IMR-90 (cell line): Measurements from ENCODE around the gene PTPRN2. TPM values are rescaled to one million over a fixed set of nuclear protein-coding genes. Genes with fewer than 3 reads are reported as not detected.

Source experiments
- ATAC-seq: fragments of 200-7000 bp; cut with Tn5 transposase; 2 replicates; pipeline ENCODE4 v1.9.1; 2020; ENCODE audit warnings: low read depth, mild to moderate bottlenecking, moderate library complexity
- BruUV-seq: library from RNA; stranded (reverse); fragments of 400-500 nt; replicated peaks from 2 replicates; lab custom pipeline; 2021; lab: Mats Ljungman, UMichigan
- CTCF ChIA-PET: fragments of 300-600 bp; formaldehyde crosslinking; extraction: SDS; loops from one replicate; lab custom pipeline; 2021; ENCODE audit warnings: antibody characterized with exemption; lab: Yijun Ruan, JAX
- POLR2A ChIA-PET: fragments of 300-600 bp; sonication (Branson Sonifier 250); formaldehyde crosslinking; loops from one replicate; lab custom pipeline; 2022; ENCODE audit warnings: antibody characterized with exemption; ENCODE audit not compliant: unreplicated experiment; lab: Charles Lee
- DNase-seq: peaks from one replicate; pipeline ENCODE4 v3.0.0; 2013
- H2AFZ ChIP-seq: replicated peaks from 2 replicates; pipeline ENCODE3; 2013; ENCODE audit warnings: low read length, mild to moderate bottlenecking; ENCODE audit not compliant: poor library complexity
- H2AK5ac ChIP-seq: 2 replicates; pipeline ENCODE4 v1.6.1; 2013; ENCODE audit warnings: low read depth, low read length, inconsistent platforms
- H2AK9ac ChIP-seq: replicated peaks from 2 replicates; pipeline ENCODE3; 2013; ENCODE audit warnings: mild to moderate bottlenecking, low read depth, low read length, moderate library complexity; ENCODE audit not compliant: poor library complexity
- H2BK120ac ChIP-seq: 2 replicates; pipeline ENCODE4 v1.6.1; 2013; ENCODE audit warnings: low read depth, low read length, inconsistent platforms
- H2BK15ac ChIP-seq: 3 replicates; pipeline ENCODE4 v1.6.1; 2013; ENCODE audit warnings: low read depth, low read length, inconsistent platforms
- H2BK20ac ChIP-seq: 2 replicates; pipeline ENCODE4 v1.6.1; 2013; ENCODE audit warnings: low read depth, mild to moderate bottlenecking, inconsistent platforms, low read length, moderate library complexity
- H2BK5ac ChIP-seq: 2 replicates; pipeline ENCODE4 v1.6.1; 2013; ENCODE audit warnings: mild to moderate bottlenecking, low read depth, low read length, inconsistent platforms; ENCODE audit not compliant: poor library complexity, severe bottlenecking
- H3K14ac ChIP-seq: replicated peaks from 2 replicates; pipeline ENCODE4 v1.6.1; 2013; ENCODE audit warnings: low read depth, low read length, inconsistent platforms
- H3K18ac ChIP-seq: 2 replicates; pipeline ENCODE4 v1.6.1; 2013; ENCODE audit warnings: low read depth, low read length, control low read depth
- H3K23ac ChIP-seq: 2 replicates; pipeline ENCODE4 v1.6.1; 2013; ENCODE audit warnings: low read depth, low read length, inconsistent platforms
- H3K27ac ChIP-seq: 2 replicates; pipeline ENCODE4 v1.5.1; 2013; ENCODE audit warnings: mild to moderate bottlenecking, control low read depth, low read length; ENCODE audit not compliant: insufficient read depth
- H3K27me3 ChIP-seq: 2 replicates; pipeline ENCODE4 v1.6.1; 2013; ENCODE audit warnings: low read length; ENCODE audit not compliant: control insufficient read depth, insufficient read depth
- H3K36me3 ChIP-seq: 2 replicates; pipeline ENCODE4 v1.6.1; 2013; ENCODE audit warnings: low read length, mixed read lengths; ENCODE audit not compliant: control insufficient read depth, insufficient read depth
- H3K4ac ChIP-seq: 2 replicates; pipeline ENCODE4 v1.6.1; 2013; ENCODE audit warnings: low read depth, low read length, inconsistent platforms
- H3K4me1 ChIP-seq: 2 replicates; pipeline ENCODE4 v1.6.1; 2013; ENCODE audit warnings: low read length, mixed read lengths; ENCODE audit not compliant: control insufficient read depth, insufficient read depth
- H3K4me2 ChIP-seq: 2 replicates; pipeline ENCODE4 v1.6.1; 2013; ENCODE audit warnings: low read depth, mild to moderate bottlenecking, control low read depth, low read length, moderate library complexity
- H3K4me3 ChIP-seq: 2 replicates; pipeline ENCODE4 v1.5.1; 2013; ENCODE audit warnings: low read depth, mild to moderate bottlenecking, control low read depth, low read length, moderate library complexity; ENCODE audit not compliant: insufficient read depth
- H3K56ac ChIP-seq: 2 replicates; pipeline ENCODE4 v1.6.1; 2013; ENCODE audit warnings: low read length, inconsistent platforms; ENCODE audit not compliant: insufficient read depth; ENCODE audit errors: extremely low read depth
- H3K79me1 ChIP-seq, 2 experiments: 2 replicates each; pipeline ENCODE4 v1.6.1; 2013; ENCODE audit warnings: low read length in 2 of 2, inconsistent platforms in 1 of 2, low read depth in 1 of 2
- H3K9ac ChIP-seq: 2 replicates; pipeline ENCODE4 v1.6.1; 2013; ENCODE audit warnings: low read depth, low read length, control low read depth
- H3K9me1 ChIP-seq: 2 replicates; pipeline ENCODE4 v1.6.1; 2013; ENCODE audit warnings: low read length, inconsistent platforms; ENCODE audit not compliant: insufficient read depth
- H3K9me3 ChIP-seq: 2 replicates; pipeline ENCODE4 v1.6.1; 2013; ENCODE audit warnings: low read length; ENCODE audit not compliant: control insufficient read depth, insufficient read depth
- H4K20me1 ChIP-seq: 2 replicates; pipeline ENCODE4 v1.6.1; 2013; ENCODE audit warnings: low read length, inconsistent platforms; ENCODE audit not compliant: insufficient read depth
- H4K5ac ChIP-seq: 2 replicates; pipeline ENCODE4 v1.6.1; 2013; ENCODE audit warnings: mild to moderate bottlenecking, low read depth, low read length, control low read depth
- H4K8ac ChIP-seq, 2 experiments: 2 replicates each; pipeline ENCODE4 v1.6.1; 2013; ENCODE audit warnings: low read depth in 2 of 2, low read length in 2 of 2, control low read depth in 1 of 2, inconsistent platforms in 1 of 2
- H4K91ac ChIP-seq: 2 replicates; pipeline ENCODE4 v1.6.1; 2013; ENCODE audit warnings: low read depth, low read length, inconsistent platforms; ENCODE audit not compliant: insufficient read depth
- BHLHE40 ChIP-seq: fragments of 150-350 bp; IDR thresholded peaks from 2 replicates; pipeline ENCODE4 v1.6.1; 2016; ENCODE audit warnings: mild to moderate bottlenecking, low read depth, low read length
- CEBPB ChIP-seq: IDR thresholded peaks from 2 replicates; pipeline ENCODE4 v1.6.1; 2012; ENCODE audit warnings: low read depth, low read length, improper control_type of control experiment
- FOS ChIP-seq: fragments of 150-350 bp; IDR thresholded peaks from 2 replicates; pipeline ENCODE4 v1.6.1; 2016; ENCODE audit warnings: low read depth, low read length
- MAFK ChIP-seq: IDR thresholded peaks from 2 replicates; pipeline ENCODE4 v1.6.1; 2012; ENCODE audit warnings: low read depth, low read length, improper control_type of control experiment
- MXI1 ChIP-seq: IDR thresholded peaks from 2 replicates; pipeline ENCODE4 v1.6.1; 2012; ENCODE audit warnings: low read depth, mild to moderate bottlenecking, low read length, moderate library complexity, borderline replicate concordance
- NFE2L2 ChIP-seq: fragments of 150-350 bp; IDR thresholded peaks from 2 replicates; pipeline ENCODE4 v1.6.1; 2016; ENCODE audit warnings: low read depth, mild to moderate bottlenecking, low read length
- RAD21 ChIP-seq: IDR thresholded peaks from 2 replicates; pipeline ENCODE4 v1.6.1; 2012; ENCODE audit warnings: low read length, improper control_type of control experiment
- RCOR1 ChIP-seq: IDR thresholded peaks from 2 replicates; pipeline ENCODE4 v1.6.1; 2012; ENCODE audit warnings: mild to moderate bottlenecking, low read length, improper control_type of control experiment; ENCODE audit not compliant: insufficient replicate concordance
- WGBS, 2 experiments: methylation state at CpG; one replicate each; pipeline versions ENCODE4 v1.1.5 to v1.1.7; 2013; ENCODE audit warnings: missing lambda C conversion rate in 2 of 2; ENCODE audit not compliant: insufficient read length in 1 of 2; ENCODE audit errors: extremely low coverage in 2 of 2; 5-methylcytosine and 5-hydroxymethylcytosine counted together
- dilution Hi-C: fragments of 300-500 bp; cut with HindIII; formaldehyde crosslinking; loops from one replicate; pipeline ENCODE4 v1.14.3; 2018; ENCODE audit warnings: low sequenced_read_pairs; ENCODE audit not compliant: unreplicated experiment
- in situ Hi-C: fragments of 300-500 bp; cut with MboI; formaldehyde crosslinking; loops from 3 replicates; pipeline ENCODE4 v1.14.3; 2019; ENCODE audit warnings: low sequenced_read_pairs, inconsistent platforms, mixed read lengths
- intact Hi-C: fragments of 100-400 bp; cut with micrococcal nuclease; formaldehyde crosslinking; loops from 2 replicates; pipeline ENCODE4 v1.10.0; 2022
- polyA plus RNA-seq, 3 experiments: library from polyadenylated mRNA; depleted of rRNA; stranded (reverse); fragments of >200 nt; gene quantifications; 2 replicates each; pipeline ENCODE4 v1.2.3, GENCODE V29; 2012; ENCODE audit warnings: low replicate concordance in 1 of 3
- total RNA-seq: library from RNA; depleted of rRNA; stranded (reverse); fragments of >200 nt; gene quantifications from 2 replicates; pipeline ENCODE4 v1.2.3, GENCODE V29; 2012
- TF ChIP-seq, protein P1 (sequence below): conservative IDR thresholded peaks from 2 replicates; pipeline ENCODE4 v1.5.1; 2012; ENCODE audit warnings: mild to moderate bottlenecking, low read depth, low read length, improper control_type of control experiment
- TF ChIP-seq, protein P2 (sequence below): fragments of 150-350 bp; IDR thresholded peaks from 2 replicates; pipeline ENCODE4 v1.6.1; 2016; ENCODE audit warnings: low read depth, mild to moderate bottlenecking, low read length, moderate library complexity, borderline replicate concordance

The PTPRN2 gene
- total and polyA plus RNA-seq, 2 of the 4 experiments (the other 2 are of a cell fraction): 0.03 TPM; not detected in 1

DNA sequence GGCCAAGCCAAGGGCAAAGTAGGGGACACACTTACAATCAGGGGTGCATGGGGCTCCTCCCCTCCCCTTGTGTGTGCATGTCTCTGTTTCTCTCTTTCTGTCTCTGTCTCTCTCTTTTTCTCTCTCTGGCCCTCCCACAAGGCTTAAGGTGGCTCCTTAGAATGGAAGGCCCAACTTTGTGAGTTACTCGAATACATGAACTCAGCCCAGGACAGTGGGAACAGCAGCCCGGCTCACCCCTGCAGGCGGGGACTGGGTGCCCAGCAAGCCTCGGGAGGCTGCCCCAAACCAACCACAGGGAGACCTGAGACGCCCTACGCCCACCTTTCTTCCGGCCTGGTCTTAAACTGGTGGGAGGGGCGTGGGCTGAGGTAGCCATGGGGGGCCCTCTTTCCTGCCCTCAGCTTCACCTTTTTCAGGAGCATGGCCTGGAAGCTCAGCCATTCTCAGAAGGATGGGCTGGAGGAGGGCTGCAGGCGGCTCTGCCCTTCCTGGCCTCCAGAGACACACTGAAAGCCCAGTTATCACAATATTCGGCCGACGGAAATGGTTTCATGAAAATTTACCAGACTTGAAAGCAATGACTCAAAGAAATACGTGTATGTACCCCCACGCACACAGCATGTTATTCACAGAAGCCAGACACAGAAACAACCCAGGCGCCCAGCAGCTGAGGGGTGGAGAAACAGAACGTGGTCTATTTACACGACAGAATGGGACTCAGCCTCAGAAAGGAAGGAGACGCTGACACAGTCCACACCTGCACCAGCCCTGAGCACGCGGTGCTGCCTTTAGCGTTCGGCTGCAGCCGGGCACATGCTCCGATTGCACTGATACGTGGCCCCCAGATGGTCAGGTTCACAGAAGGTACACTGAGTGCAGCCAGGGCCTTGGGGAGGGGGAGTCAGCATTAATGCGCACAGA lies 229.5 kb downstream of the PTPRN2 start:
- Histone ChIP-seq H4K8ac (no peak overlapping the region), H2AK5ac (no peak overlapping the region), H3K9me1 (no peaks in the 10 kb centered on the region), H3K4ac (no peak overlapping the region), H3K4me3 (no peak overlapping the region), H3K4me2 (no peak overlapping the region), H2BK15ac (no peak overlapping the region), H2BK20ac (no peak overlapping the region), H3K27me3 (no peaks in the 10 kb centered on the region), H3K27ac (no peak overlapping the region), H2AK9ac (no peak overlapping the region), H3K14ac (no peak overlapping the region), H3K9me3 (peaks cover 55% of the 10 kb centered on the region), H3K9ac (no peak overlapping the region), H4K20me1 (no peaks in the 10 kb centered on the region), H3K56ac (no peak overlapping the region), H4K5ac (no peak overlapping the region), H3K79me1 (no peaks in the 10 kb centered on the region), H3K18ac (no peak overlapping the region), H4K91ac (no peak overlapping the region), H2BK5ac (no peak overlapping the region), H3K36me3 (no peaks in the 10 kb centered on the region), H3K23ac (no peak overlapping the region), H2BK120ac (no peak overlapping the region), H3K4me1 (no peaks in the 10 kb centered on the region), H2AFZ (no peak overlapping the region)
- ChIA-PET CTCF (no interaction called here), POLR2A (no interaction called here)
- 72% methylated on average over 13 of the region's 26 CpGs; no CpG with 5 or more reads in 1 of the 2 experiments for WGBS, 2 experiments
- in situ Hi-C loops (no loop called here), dilution Hi-C loops (no loop called here), intact Hi-C loops (no loop called here)
- BruUV-seq: no TSS peak
- DNase-seq (no peak), ATAC-seq (no peak)
- TF ChIP-seq MXI1 (no peak), MAFK (no peak), FOS (no peak), BHLHE40 (no peak), RCOR1 (no peak), CEBPB (no peak), RAD21 (no peak), NFE2L2 (no peak)
- TF ChIP-seq, protein P1, sequence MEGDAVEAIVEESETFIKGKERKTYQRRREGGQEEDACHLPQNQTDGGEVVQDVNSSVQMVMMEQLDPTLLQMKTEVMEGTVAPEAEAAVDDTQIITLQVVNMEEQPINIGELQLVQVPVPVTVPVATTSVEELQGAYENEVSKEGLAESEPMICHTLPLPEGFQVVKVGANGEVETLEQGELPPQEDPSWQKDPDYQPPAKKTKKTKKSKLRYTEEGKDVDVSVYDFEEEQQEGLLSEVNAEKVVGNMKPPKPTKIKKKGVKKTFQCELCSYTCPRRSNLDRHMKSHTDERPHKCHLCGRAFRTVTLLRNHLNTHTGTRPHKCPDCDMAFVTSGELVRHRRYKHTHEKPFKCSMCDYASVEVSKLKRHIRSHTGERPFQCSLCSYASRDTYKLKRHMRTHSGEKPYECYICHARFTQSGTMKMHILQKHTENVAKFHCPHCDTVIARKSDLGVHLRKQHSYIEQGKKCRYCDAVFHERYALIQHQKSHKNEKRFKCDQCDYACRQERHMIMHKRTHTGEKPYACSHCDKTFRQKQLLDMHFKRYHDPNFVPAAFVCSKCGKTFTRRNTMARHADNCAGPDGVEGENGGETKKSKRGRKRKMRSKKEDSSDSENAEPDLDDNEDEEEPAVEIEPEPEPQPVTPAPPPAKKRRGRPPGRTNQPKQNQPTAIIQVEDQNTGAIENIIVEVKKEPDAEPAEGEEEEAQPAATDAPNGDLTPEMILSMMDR: no peak
- TF ChIP-seq, protein P2, sequence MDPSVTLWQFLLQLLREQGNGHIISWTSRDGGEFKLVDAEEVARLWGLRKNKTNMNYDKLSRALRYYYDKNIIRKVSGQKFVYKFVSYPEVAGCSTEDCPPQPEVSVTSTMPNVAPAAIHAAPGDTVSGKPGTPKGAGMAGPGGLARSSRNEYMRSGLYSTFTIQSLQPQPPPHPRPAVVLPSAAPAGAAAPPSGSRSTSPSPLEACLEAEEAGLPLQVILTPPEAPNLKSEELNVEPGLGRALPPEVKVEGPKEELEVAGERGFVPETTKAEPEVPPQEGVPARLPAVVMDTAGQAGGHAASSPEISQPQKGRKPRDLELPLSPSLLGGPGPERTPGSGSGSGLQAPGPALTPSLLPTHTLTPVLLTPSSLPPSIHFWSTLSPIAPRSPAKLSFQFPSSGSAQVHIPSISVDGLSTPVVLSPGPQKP: no peak
